Activated T-helper 1 cell treated with Interleukin-2 at 50 U/mL for 16 hours (primary cell): ENCODE data around the gene SLC6A6.

Experiments used
- DNase-seq: peaks from one replicate; pipeline ENCODE4 v3.0.0-alpha.2; 2020; ENCODE audit warnings: low read depth

The SLC6A6 gene

DNA sequence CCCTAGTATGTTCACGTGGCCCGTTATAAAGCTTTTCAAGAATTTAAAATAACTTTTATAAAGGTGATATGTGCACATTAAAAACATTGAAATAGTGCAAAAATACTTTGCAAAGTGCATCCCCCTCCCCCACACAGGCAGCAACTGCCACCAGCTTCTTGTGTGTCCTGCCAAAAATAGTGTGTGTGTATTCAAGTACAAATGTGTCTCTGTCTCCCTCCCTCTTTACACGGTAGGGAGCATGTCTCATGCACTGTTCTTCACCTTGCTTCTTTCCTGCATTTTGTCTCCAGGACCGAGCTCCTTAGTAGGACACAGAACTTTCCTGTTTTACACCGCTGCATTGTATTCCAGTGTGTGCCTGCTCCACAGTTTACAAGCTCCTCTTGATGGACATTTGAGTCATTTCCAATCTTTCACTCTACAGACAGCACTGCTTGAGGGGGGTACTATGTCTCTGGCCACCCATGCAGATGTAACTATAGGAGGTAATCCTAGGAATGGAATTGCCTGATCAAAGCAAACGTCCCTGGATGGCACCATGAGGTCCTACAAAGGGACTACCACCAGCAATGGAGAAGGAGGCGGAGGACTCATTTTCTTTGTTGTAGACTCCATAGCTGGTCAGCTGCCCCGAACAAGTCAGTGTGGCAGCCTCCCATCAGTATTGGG lies 52.4 kb downstream of the SLC6A6 start:
- DNase-seq: no peak

- no peak for DNase-seq
These were observed 53.3 kb downstream of the SLC6A6 start for GRCh38 chr3:14455571-14456317.

DNA sequence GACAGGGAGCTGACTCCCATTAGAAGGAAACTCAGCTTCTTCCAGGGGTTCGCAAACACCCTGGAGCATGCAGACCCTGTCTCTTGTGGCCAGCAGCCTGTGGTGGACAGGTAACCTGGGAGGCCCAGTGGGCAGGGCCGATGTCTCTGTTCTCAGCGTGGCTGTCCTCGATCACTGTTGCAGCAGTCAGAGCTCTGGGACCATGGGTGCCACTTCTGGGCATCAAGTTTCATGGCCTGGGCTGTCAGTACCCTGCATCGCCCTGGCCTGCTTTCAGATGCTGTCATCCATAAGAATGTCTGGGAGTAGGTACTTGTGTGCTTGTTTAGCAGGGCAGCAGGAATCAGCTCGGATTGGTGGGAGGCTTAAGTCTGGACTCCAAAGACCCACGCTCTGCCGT lies 54.4 kb downstream of the SLC6A6 start:
- DNase-seq: no peak

DNA sequence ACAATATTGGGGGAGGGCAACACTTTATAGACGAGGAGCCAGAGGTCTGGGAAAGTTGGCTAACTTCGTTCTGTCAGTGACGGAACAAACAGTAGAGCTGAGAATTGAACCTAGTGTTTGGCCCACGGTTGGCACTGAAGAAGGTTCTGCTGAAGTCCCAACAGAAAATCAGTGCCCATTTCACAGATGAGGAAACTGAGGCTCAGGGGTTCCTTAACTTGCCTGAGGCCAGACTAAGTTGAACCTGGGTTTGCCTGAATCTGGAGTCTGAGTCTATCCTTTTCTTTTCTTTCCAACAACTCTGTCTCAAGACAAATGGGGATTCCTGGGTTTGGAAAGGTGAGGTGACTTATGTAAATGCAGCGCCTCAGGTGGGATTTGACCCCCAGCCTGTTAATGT lies 55.1 kb downstream of the SLC6A6 start:
- DNase-seq: no peak

DNA sequence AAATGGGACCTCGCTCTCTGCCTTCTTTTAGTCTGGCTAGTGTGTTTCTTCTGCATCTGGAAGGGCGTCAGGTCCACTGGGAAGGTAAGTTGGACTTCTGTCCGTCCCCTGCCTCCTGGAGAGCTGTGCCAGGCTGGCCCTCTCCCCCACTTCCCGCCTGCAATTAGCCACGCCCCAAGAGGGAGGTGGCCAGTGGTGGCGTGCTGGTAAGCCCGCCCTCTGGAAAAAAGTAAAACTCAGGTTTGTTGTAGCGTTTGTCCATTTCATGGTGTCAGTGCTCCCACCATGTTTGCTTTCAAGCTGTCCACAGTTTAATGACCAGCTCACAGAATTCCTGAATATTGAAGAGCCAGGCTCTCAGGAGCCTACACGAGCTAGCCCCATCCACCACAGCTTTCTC lies 55.6 kb downstream of the SLC6A6 start:
- no peak for DNase-seq

DNA sequence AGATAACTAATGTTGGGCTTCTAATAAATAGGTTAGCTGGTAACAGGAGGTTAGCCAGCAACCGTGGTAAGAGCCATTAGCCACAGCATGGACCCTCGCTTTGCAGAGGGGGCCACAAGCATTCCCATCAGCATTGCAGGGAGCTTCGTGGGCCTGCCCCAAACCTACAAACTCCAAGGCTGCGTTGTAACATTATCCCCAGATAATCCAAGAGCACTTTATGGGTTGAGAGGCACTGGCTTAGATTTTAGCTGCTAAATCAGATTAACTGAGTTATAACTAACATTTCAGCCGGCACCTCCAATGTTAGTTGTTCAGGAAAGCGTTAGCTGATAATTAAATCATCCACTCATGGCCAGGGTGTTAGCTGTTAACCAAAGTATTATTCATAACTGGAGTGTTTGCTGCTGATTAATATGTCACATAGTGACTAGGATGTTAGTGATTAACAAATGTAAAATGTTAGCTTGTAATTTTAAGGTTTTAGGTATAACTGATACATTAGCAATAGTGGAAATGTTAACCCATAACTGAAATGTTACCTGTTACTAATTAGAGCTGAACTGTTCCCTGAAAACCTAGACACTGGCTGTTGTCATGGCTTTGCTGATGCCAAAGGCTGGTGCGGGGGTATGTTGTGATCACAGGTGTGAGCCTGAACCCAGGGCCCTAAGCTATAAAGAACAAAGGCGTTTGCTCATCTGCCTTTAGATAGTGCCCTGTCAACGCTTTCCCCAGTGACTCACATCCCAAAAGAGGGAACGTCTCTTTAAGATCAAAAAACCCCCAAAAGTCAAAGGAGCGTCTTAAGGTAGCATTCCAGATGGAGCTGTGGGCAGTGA lies 56.2 kb downstream of the SLC6A6 start:
- no peak for DNase-seq

GRCh38 chr3:14459384-14459783 lies 57.0 kb downstream of the SLC6A6 start:
- no peak for DNase-seq

GRCh38 chr3:14459787-14460186 lies 57.4 kb downstream of the SLC6A6 start:
- no peak for DNase-seq

DNA sequence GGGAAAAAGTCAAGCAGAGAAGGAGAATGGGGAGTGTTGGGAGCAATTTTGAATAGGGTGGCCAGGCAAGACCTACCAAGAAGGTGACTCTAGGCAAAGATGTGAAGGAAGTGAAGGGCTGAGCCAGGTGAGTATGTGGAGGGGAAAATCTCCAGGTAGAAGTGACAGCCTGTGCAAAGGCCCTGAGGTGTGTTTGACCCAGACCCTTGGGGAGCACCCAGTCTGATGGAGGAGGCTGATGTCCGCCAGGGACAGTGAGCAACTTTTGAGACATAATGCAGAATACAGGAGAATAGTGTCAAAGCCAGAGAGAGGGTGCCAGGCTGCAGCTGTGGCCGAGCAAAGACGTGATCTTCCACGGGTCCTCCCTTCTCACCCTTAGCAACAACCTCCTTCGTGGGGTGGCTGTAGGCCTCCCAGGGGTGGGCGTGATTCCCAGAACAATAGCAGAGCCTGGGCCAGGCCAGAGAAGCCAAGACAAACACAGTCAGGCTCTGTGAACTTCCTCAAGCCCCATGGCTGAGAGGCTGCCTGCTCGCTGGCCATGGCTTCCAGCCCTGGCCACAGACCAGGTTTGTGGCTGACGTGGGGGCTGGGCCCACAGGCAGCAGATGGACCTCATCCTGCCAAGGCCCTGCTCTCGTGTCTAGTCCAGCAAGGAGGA lies 58.1 kb downstream of the SLC6A6 start:
- no peak for DNase-seq

- no peak for DNase-seq
These were observed 58.8 kb downstream of the SLC6A6 start for GRCh38 chr3:14461006-14461747.

GRCh38 chr3:14461748-14462324 lies 59.4 kb downstream of the SLC6A6 start:
- peak; percentile 18 for DNase-seq

DNA sequence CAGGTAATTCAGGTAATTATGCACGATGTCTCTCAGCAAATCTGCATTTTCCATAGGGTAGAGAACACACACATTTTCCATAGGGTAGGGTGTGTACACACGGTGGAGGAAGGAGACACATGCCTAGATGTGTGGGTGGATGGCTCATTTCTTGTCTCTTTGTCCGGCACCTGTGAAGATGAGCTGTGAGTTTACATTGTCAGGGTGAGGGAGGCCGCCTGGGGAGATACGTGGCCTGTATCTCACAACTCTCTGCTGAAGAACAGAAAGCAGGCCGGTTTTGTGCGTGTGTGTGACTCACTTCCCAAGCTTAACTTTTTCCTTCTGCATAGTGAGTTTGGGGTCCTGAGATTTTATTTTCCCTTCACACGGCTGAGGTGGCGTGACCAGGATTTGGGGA lies 60.3 kb downstream of the SLC6A6 start:
- no peak for DNase-seq

GRCh38 chr3:14463330-14464140 lies 61.1 kb downstream of the SLC6A6 start:
- no peak for DNase-seq

GRCh38 chr3:14464141-14464465 lies 61.7 kb downstream of the SLC6A6 start:
- no peak for DNase-seq

- no peak for DNase-seq
These were observed 62.1 kb downstream of the SLC6A6 start for GRCh38 chr3:14464521-14464920.

- no peak for DNase-seq
These were observed 63.0 kb downstream of the SLC6A6 start for GRCh38 chr3:14465425-14465824.

- no peak for DNase-seq
These were observed 63.9 kb downstream of the SLC6A6 start for GRCh38 chr3:14466179-14466903.

- peak; percentile 13 for DNase-seq
These were observed 65.6 kb downstream of the SLC6A6 start for GRCh38 chr3:14467814-14468620.

- DNase-seq: no peak
These were observed 66.2 kb downstream of the SLC6A6 start for GRCh38 chr3:14468621-14468981.
